ENCODE data around the gene SLC25A25.

DNA sequence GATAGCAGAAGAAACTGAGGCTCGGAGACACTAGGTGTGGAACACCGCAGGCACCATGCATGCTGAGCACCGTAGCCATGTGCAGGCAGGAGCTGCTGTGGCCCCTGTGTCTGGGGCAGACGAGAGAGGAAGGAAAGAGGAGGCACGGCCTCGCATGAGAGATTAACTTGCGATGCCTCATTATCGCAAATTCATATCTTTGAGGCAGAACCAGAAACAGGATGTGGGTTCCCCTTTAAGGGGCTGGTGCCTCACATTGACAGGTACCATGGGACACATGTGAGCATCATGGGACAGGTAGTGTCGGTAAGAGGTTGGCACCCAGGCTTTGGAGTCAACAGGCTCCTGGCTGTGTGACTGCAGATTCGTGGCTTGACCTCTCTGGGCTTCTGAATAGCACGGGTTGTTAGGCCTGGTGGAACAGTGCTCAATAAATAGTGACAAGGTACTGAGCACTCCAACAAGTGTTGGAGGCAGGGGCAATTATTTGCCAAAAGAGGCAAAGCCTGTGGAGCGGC is 41.7 kb upstream of the SLC25A25 start:
- TF ChIP-seq, protein P1, sequence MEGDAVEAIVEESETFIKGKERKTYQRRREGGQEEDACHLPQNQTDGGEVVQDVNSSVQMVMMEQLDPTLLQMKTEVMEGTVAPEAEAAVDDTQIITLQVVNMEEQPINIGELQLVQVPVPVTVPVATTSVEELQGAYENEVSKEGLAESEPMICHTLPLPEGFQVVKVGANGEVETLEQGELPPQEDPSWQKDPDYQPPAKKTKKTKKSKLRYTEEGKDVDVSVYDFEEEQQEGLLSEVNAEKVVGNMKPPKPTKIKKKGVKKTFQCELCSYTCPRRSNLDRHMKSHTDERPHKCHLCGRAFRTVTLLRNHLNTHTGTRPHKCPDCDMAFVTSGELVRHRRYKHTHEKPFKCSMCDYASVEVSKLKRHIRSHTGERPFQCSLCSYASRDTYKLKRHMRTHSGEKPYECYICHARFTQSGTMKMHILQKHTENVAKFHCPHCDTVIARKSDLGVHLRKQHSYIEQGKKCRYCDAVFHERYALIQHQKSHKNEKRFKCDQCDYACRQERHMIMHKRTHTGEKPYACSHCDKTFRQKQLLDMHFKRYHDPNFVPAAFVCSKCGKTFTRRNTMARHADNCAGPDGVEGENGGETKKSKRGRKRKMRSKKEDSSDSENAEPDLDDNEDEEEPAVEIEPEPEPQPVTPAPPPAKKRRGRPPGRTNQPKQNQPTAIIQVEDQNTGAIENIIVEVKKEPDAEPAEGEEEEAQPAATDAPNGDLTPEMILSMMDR (IDR thresholded peaks at IDR 0.05), result no peak
- TF ChIP-seq POLR2A (IDR thresholded peaks at IDR 0.05), result no peak
